Left lung (tissue), 10 donors: ENCODE measurements around the gene ZNF275. TPM values are rescaled to one million over a fixed set of nuclear protein-coding genes. Genes with fewer than 3 reads are reported as not detected.

ENCODE experiments used
- ATAC-seq: fragments of 200-7000 bp; cut with Tn5 transposase; one replicate; pipeline ENCODE4 v1.9.1; 2020; ENCODE audit warnings: moderate library complexity
- DNase-seq, 4 donors: peaks; one replicate each; pipeline ENCODE4 v3.0.0-alpha.2; 2013 to 2020
- H3K27ac ChIP-seq, 2 donors: fragments of 200-600 bp; sonication (generic) in 1 of 2; one replicate each; pipeline versions ENCODE4 v1.5.0 to v1.8.0; 2020 to 2021
- H3K27me3 ChIP-seq, 2 donors: fragments of 200-600 bp; sonication (generic) in 1 of 2; one replicate each; pipeline versions ENCODE4 v1.5.0 to v1.8.0; 2020 to 2021
- H3K36me3 ChIP-seq, 2 donors: fragments of 200-600 bp; sonication (generic) in 1 of 2; one replicate each; pipeline versions ENCODE4 v1.5.0 to v1.8.0; 2020 to 2021
- H3K4me1 ChIP-seq, 2 donors: fragments of 200-600 bp; one replicate each; pipeline ENCODE4 v1.8.0; 2021
- H3K4me3 ChIP-seq, 2 donors: fragments of 200-600 bp; sonication (generic) in 1 of 2; one replicate each; pipeline versions ENCODE4 v1.5.0 to v1.8.0; 2020 to 2021; ENCODE audit warnings: mild to moderate bottlenecking in 1 of 2
- H3K9me3 ChIP-seq, 2 donors: fragments of 200-600 bp; sonication (generic) in 1 of 2; one replicate each; pipeline versions ENCODE4 v1.5.0 to v1.8.0; 2020 to 2021
- CTCF ChIP-seq, 2 donors: fragments of 200-600 bp; sonication (generic) in 1 of 2; IDR thresholded peaks; one replicate each; pipeline versions ENCODE4 v1.5.0 to v1.8.0; 2021; ENCODE audit warnings: antibody characterized with exemption in 2 of 2
- intact Hi-C, 2 donors: fragments of 100-400 bp; cut with DNase I; formaldehyde crosslinking; loops; one replicate each; pipeline versions ENCODE4 v1.11.2 to v1.14.2; 2022
- polyA plus RNA-seq, 6 donors: library from polyadenylated mRNA; unstranded; fragments of 120-200 nt; gene quantifications; one replicate each; pipeline ENCODE4 v1.2.1, GENCODE V29; 2013; ENCODE audit not compliant: insufficient read length in 6 of 6
- total RNA-seq, 2 donors: library from RNA; stranded (reverse); fragmentation: NEBNext Ultra II Directional; extraction: Animal tissue kit (Norgen Biotek cat#: 25700); gene quantifications; one replicate each; pipeline ENCODE4 v1.2.1, GENCODE V29; 2021
- donor health status: DM: no; HTN: yes; CAD: no.
- donor health status: DM: no; HTN: no; CAD: no.

The ZNF275 gene
- total and polyA plus RNA-seq, 8 donors: 7.6 to 18.6 (median 15.8) TPM

DNA sequence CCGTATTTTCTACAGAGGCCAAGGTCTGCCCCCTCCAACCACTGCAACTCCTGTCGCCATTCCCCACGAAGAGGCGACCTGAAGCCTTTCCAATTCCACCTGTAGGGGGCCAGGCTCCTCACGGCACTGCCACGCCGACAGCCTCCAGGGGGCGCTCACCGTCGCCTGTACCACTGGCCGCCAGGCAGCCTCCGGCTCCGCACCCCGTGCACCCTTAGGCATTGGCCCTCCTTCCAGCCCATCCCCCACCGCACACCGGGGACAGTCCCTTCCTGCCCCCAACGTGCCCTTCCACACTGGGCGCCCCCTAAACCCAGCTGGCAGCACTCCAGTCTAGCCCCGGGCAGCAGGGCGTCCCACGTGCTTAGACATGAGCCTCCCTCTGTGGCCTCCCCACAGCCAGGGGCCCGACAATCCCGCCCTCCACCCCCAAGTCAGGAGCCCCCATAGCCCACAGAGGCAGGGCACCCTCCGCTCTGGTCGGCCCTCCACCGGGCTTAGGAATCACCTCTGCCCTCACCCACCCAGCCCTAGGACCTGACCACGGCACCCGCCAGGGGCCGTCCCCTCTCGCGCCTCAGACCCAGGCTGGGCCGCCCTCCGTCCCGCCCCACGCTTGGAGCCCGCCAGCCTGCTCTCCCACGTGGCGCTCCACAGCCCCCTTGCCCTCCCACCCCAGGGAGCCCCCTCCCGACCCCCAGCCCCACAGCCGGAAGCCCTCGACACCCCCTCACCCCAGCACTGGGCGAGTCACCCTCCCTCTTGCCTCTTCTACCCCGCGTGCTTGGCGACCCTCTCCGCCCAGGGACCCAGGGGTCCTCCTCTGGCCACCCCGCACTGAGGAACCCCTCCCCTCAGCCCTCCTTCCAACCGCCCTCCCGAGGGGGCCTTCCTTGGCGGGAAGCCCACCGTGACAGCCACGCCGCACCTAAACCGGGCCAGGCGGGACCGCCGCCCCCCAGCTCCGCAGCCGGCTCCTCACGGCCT, 66.5 kb downstream of the ZNF275 start:
- ATAC-seq: peak; percentile 69
- H3K36me3 ChIP-seq: no peaks in the 10 kb centered on the region
- H3K27ac ChIP-seq: no peak overlapping the region
- peak in 1 of 4 donors; percentile 84 for DNase-seq
- intact Hi-C loops: no loop called here
- no peak overlapping the region for H3K4me3 ChIP-seq
- TF ChIP-seq CTCF (IDR thresholded peaks at IDR 0.05): peak; percentile 2 to 56
- H3K4me1 ChIP-seq: no peaks in the 10 kb centered on the region
- no peaks in the 10 kb centered on the region for H3K9me3 ChIP-seq
- H3K27me3 ChIP-seq: peaks cover 0 to 6% of the 10 kb centered on the region in 2 donors

DNA sequence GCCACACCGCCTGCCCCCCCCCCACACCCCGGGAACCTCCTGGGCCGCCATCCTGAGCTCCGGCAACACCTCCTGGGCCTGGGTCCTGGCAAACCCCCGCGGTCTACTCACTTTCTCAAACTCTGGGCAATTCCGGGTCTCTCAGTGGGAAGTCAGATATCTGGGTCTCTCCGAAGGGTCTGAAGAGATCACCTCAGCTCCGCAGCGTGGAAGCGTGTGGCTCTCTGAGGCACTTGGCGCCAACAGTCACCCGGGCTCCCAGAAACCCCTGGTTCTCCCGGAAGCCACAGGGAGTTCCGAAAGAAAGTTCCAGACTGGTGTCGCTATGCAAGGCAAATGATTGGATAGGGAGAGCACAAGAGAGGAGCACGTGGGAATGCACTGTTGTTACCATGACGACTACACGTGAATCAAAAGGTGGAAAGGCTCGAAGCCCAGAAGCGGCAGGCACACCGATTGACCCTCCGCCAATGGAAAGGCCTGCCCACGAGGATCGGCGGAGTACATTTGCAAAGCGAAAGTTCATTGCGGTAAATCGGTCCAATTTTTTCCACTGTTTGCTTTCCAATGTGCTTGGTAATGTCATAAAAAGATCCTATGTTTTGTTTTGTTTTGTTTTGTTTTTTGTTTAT, 67.3 kb downstream of the ZNF275 start, which contains the start of gene PNMA6E:
Gene PNMA6E, minus strand, starts transcription at position 218 of the 632 bp plus-strand sequence. CDS start 2,501 bp downstream, outside the sequence.
- Histone ChIP-seq H3K9me3 (no peaks in the 10 kb centered on the region), H3K27ac (no peak within 1 kb of the TSS), H3K27me3 (peaks cover 0 to 6% of the 10 kb centered on the region in 2 donors), H3K4me1 (no peaks in the 10 kb centered on the region), H3K4me3 (no peak within 1 kb of the TSS), H3K36me3 (no peaks in the 10 kb centered on the region)
- no peak for ATAC-seq
- DNase-seq: no peak
- intact Hi-C loops: no loop called here
- TF ChIP-seq CTCF (IDR thresholded peaks at IDR 0.05): no peak

Other genes with a start within 250 kb of the ZNF275 start
- not detected for gene MAGEA1, start 154.9 kb upstream of the ZNF275 start, total RNA-seq
- not detected for gene MAGEA1, start 154.9 kb upstream of the ZNF275 start, polyA plus RNA-seq
- gene PNMA6F, start 12.4 kb upstream of the ZNF275 start, total RNA-seq: not detected
- not detected for gene PNMA6F, start 12.4 kb upstream of the ZNF275 start, polyA plus RNA-seq
- not detected for gene PNMA6E, start 67.2 kb downstream of the ZNF275 start, total RNA-seq
- gene PNMA6E, start 67.2 kb downstream of the ZNF275 start, polyA plus RNA-seq: not detected
- 1 to 10 TPM; 2.8 to 2.9 TPM for gene ZFP92, start 77.3 kb downstream of the ZNF275 start, total RNA-seq
- gene ZFP92, start 77.3 kb downstream of the ZNF275 start, polyA plus RNA-seq: 1 to 10 TPM in 5 of 6 donors, under 1 TPM in 1; 0.98 to 1.3 (median 1.2) TPM
- gene TREX2, start 111.9 kb downstream of the ZNF275 start, total RNA-seq: 1 to 10 TPM in 1 of 2 donors, under 1 TPM in 1; 0.55 to 1.1 TPM
- gene TREX2, start 111.9 kb downstream of the ZNF275 start, polyA plus RNA-seq: 1 to 10 TPM in 2 of 6 donors, under 1 TPM in 4; 0.67 to 1.4 (median 0.92) TPM
- 10 to 100 TPM; 20.1 to 28.0 TPM for gene HAUS7, start 136.4 kb downstream of the ZNF275 start, total RNA-seq
- 10 to 100 TPM; 31.7 to 42.4 (median 36.0) TPM for gene HAUS7, start 136.4 kb downstream of the ZNF275 start, polyA plus RNA-seq
- gene BGN, start 160.8 kb downstream of the ZNF275 start, total RNA-seq: 100 to 1,000 TPM; 200 to 492 TPM
- 100 to 1,000 TPM; 175 to 233 (median 201) TPM for gene BGN, start 160.8 kb downstream of the ZNF275 start, polyA plus RNA-seq
- gene ATP2B3, start 183.5 kb downstream of the ZNF275 start, total RNA-seq: not detected
- gene ATP2B3, start 183.5 kb downstream of the ZNF275 start, polyA plus RNA-seq: under 1 TPM; 0.10 to 0.33 (median 0.19) TPM